Rectal smooth muscle tissue (tissue), 1 donor: ENCODE results near the gene KIAA1217.

ENCODE experiments used
- H3K27ac ChIP-seq: one replicate; pipeline ENCODE4 v1.7.0; 2013; ENCODE audit warnings: low read depth, low read length, inconsistent platforms
- H3K27me3 ChIP-seq: one replicate; pipeline ENCODE4 v1.7.0; 2013; ENCODE audit warnings: low read length; ENCODE audit not compliant: control insufficient read depth, insufficient read depth
- H3K36me3 ChIP-seq: one replicate; pipeline ENCODE4 v1.7.0; 2013; ENCODE audit warnings: low read length; ENCODE audit not compliant: control insufficient read depth, insufficient read depth
- H3K4me1 ChIP-seq: one replicate; pipeline ENCODE4 v1.7.0; 2013; ENCODE audit warnings: low read length; ENCODE audit not compliant: control insufficient read depth, insufficient read depth
- H3K4me3 ChIP-seq: one replicate; pipeline ENCODE4 v1.7.0; 2013; ENCODE audit warnings: low read length
- H3K9ac ChIP-seq: one replicate; pipeline ENCODE4 v1.7.0; 2013; ENCODE audit warnings: low read length

Gene KIAA1217

GRCh38 chr10:24418532-24418931 lies 209.6 kb downstream of the KIAA1217 start:
- Histone ChIP-seq H3K27ac (no peak overlapping the region), H3K36me3 (no peaks in the 10 kb centered on the region), H3K4me1 (peaks cover 7% of the 10 kb centered on the region), H3K9ac (no peak overlapping the region), H3K4me3 (no peak overlapping the region), H3K27me3 (no peaks in the 10 kb centered on the region)

GRCh38 chr10:24419066-24419465 lies 210.1 kb downstream of the KIAA1217 start:
- Histone ChIP-seq H3K36me3 (no peaks in the 10 kb centered on the region), H3K27ac (no peak overlapping the region), H3K27me3 (no peaks in the 10 kb centered on the region), H3K4me3 (no peak overlapping the region), H3K4me1 (peaks cover 7% of the 10 kb centered on the region), H3K9ac (no peak overlapping the region)

- Histone ChIP-seq H3K36me3 (no peaks in the 10 kb centered on the region), H3K9ac (no peak overlapping the region), H3K27me3 (no peaks in the 10 kb centered on the region), H3K4me3 (no peak overlapping the region), H3K27ac (no peak overlapping the region), H3K4me1 (no peaks in the 10 kb centered on the region)
Observed at GRCh38 chr10:24425151-24425550, 216.2 kb downstream of the KIAA1217 start.

GRCh38 chr10:24427678-24428409 lies 218.9 kb downstream of the KIAA1217 start:
- H3K4me1 ChIP-seq = no peaks in the 10 kb centered on the region
- H3K27me3 ChIP-seq = no peaks in the 10 kb centered on the region
- no peak overlapping the region for H3K9ac ChIP-seq
- H3K4me3 ChIP-seq = no peak overlapping the region
- no peaks in the 10 kb centered on the region for H3K36me3 ChIP-seq
- no peak overlapping the region for H3K27ac ChIP-seq

GRCh38 chr10:24428410-24428782 lies 219.5 kb downstream of the KIAA1217 start:
- no peaks in the 10 kb centered on the region for H3K36me3 ChIP-seq
- H3K27me3 ChIP-seq = no peaks in the 10 kb centered on the region
- no peak overlapping the region for H3K9ac ChIP-seq
- H3K4me3 ChIP-seq = no peak overlapping the region
- no peak overlapping the region for H3K27ac ChIP-seq
- no peaks in the 10 kb centered on the region for H3K4me1 ChIP-seq

GRCh38 chr10:24430591-24430990 lies 221.7 kb downstream of the KIAA1217 start:
- no peak overlapping the region for H3K27ac ChIP-seq

GRCh38 chr10:24432478-24433416 lies 223.8 kb downstream of the KIAA1217 start:
- Histone ChIP-seq H3K27ac (no peak overlapping the region), H3K36me3 (no peaks in the 10 kb centered on the region), H3K9ac (no peak overlapping the region), H3K4me1 (no peaks in the 10 kb centered on the region), H3K27me3 (no peaks in the 10 kb centered on the region), H3K4me3 (no peak overlapping the region)

More at GRCh38 chr10:24430591-24430990, 221.7 kb downstream of the KIAA1217 start:
- H3K4me3 ChIP-seq = no peak overlapping the region
- H3K27me3 ChIP-seq = no peaks in the 10 kb centered on the region
- H3K9ac ChIP-seq = no peak overlapping the region
- H3K4me1 ChIP-seq = no peaks in the 10 kb centered on the region
- no peaks in the 10 kb centered on the region for H3K36me3 ChIP-seq

- no peaks in the 10 kb centered on the region for H3K36me3 ChIP-seq
- no peak overlapping the region for H3K4me3 ChIP-seq
- no peak overlapping the region for H3K27ac ChIP-seq
- no peaks in the 10 kb centered on the region for H3K27me3 ChIP-seq
- no peak overlapping the region for H3K9ac ChIP-seq
- no peaks in the 10 kb centered on the region for H3K4me1 ChIP-seq
Observed at GRCh38 chr10:24433705-24434104, 224.8 kb downstream of the KIAA1217 start.

GRCh38 chr10:24434961-24435360 lies 226.0 kb downstream of the KIAA1217 start:
- Histone ChIP-seq H3K27ac (no peak overlapping the region), H3K4me1 (no peaks in the 10 kb centered on the region), H3K9ac (no peak overlapping the region), H3K27me3 (no peaks in the 10 kb centered on the region), H3K4me3 (no peak overlapping the region), H3K36me3 (no peaks in the 10 kb centered on the region)

GRCh38 chr10:24435374-24435773 lies 226.4 kb downstream of the KIAA1217 start:
- Histone ChIP-seq H3K9ac (no peak overlapping the region), H3K36me3 (no peaks in the 10 kb centered on the region), H3K27ac (no peak overlapping the region), H3K27me3 (no peaks in the 10 kb centered on the region), H3K4me1 (no peaks in the 10 kb centered on the region), H3K4me3 (no peak overlapping the region)

GRCh38 chr10:24437302-24437701 lies 228.4 kb downstream of the KIAA1217 start:
- Histone ChIP-seq H3K36me3 (no peaks in the 10 kb centered on the region), H3K27ac (no peak overlapping the region), H3K9ac (no peak overlapping the region), H3K4me1 (no peaks in the 10 kb centered on the region), H3K4me3 (no peak overlapping the region), H3K27me3 (no peaks in the 10 kb centered on the region)

- H3K36me3 ChIP-seq = no peaks in the 10 kb centered on the region
- no peaks in the 10 kb centered on the region for H3K4me1 ChIP-seq
- H3K27me3 ChIP-seq = no peaks in the 10 kb centered on the region
- no peak overlapping the region for H3K9ac ChIP-seq
- no peak overlapping the region for H3K27ac ChIP-seq
- no peak overlapping the region for H3K4me3 ChIP-seq
Observed at GRCh38 chr10:24438800-24439199, 229.9 kb downstream of the KIAA1217 start.
